ENCODE measurements around the gene STK11IP. TPM values are rescaled to one million over a fixed set of nuclear protein-coding genes. Genes with fewer than 3 reads are reported as not detected.

STK11IP gene
- total and polyA plus RNA-seq, 2 of the 4 experiments (the other 2 are of a cell fraction) = 14.5 to 19.7 TPM

GRCh38 chr2:219612577-219613286 lies 15.1 kb downstream of the STK11IP start:
- Histone ChIP-seq H3K4me3 (ENCODE audit: insufficient read depth, low read depth, low read length) (no peak overlapping the region), H2BK20ac (ENCODE audit: low read depth, low read length) (no peak overlapping the region), H3K27me3 (ENCODE audit: control insufficient read depth, insufficient read depth, low read length) (no peaks in the 10 kb centered on the region), H3K9me3 (ENCODE audit: control insufficient read depth, insufficient read depth, low read length) (no peaks in the 10 kb centered on the region), H3K56ac (ENCODE audit: extremely low read depth, insufficient read depth, low read length) (no peak overlapping the region), H3K79me1 (ENCODE audit: low read depth in 1 of 2, low read length in 2 of 2) (no peaks in the 10 kb centered on the region), H2AFZ (replicated peaks; ENCODE audit: low read length, poor library complexity) (no peak overlapping the region), H3K4ac (ENCODE audit: low read depth, low read length) (no peak overlapping the region), H4K20me1 (ENCODE audit: insufficient read depth, low read length) (no peaks in the 10 kb centered on the region), H4K91ac (ENCODE audit: insufficient read depth, low read depth, low read length) (no peak overlapping the region), H3K4me2 (ENCODE audit: low read depth, low read length) (no peak overlapping the region), H3K23ac (ENCODE audit: low read depth, low read length) (no peak overlapping the region), H3K27ac (ENCODE audit: insufficient read depth, low read length) (no peak overlapping the region), H3K4me1 (ENCODE audit: control insufficient read depth, insufficient read depth, low read length) (no peaks in the 10 kb centered on the region), H2BK5ac (ENCODE audit: low read depth, low read length, poor library complexity, severe bottlenecking) (no peak overlapping the region), H3K9me1 (ENCODE audit: insufficient read depth, low read length) (no peaks in the 10 kb centered on the region), H2AK5ac (ENCODE audit: low read depth, low read length) (no peak overlapping the region), H3K36me3 (ENCODE audit: control insufficient read depth, insufficient read depth, low read length) (peaks cover 50% of the 10 kb centered on the region), H2BK15ac (ENCODE audit: low read depth, low read length) (no peak overlapping the region), H3K18ac (ENCODE audit: low read depth, low read length) (no peak overlapping the region), H4K5ac (ENCODE audit: low read depth, low read length) (no peak overlapping the region), H3K9ac (ENCODE audit: low read depth, low read length) (no peak overlapping the region), H2BK120ac (ENCODE audit: low read depth, low read length) (no peak overlapping the region), H3K14ac (replicated peaks; ENCODE audit: low read depth, low read length) (no peak overlapping the region), H2AK9ac (replicated peaks; ENCODE audit: low read depth, low read length, poor library complexity) (no peak overlapping the region), H4K8ac (ENCODE audit: low read depth in 2 of 2, low read length in 2 of 2) (no peak overlapping the region)
- no peak for TF ChIP-seq RCOR1 (IDR thresholded peaks at IDR 0.05; ENCODE audit: insufficient replicate concordance, low read length)
- no peak for TF ChIP-seq MXI1 (IDR thresholded peaks at IDR 0.05; ENCODE audit: borderline replicate concordance, low read depth, low read length)
- no peak for TF ChIP-seq POLR2A (IDR thresholded peaks at IDR 0.05; ENCODE audit: low read depth, low read length)
- BruUV-seq (replicated peaks) = no TSS peak
- ChIA-PET CTCF (no interaction called here), POLR2A (ENCODE audit: unreplicated experiment) (no interaction called here)
- intact Hi-C loops (cut with micrococcal nuclease) (no loop called here), dilution Hi-C loops (cut with HindIII; ENCODE audit: low sequenced_read_pairs, unreplicated experiment) (no loop called here), in situ Hi-C loops (cut with MboI; ENCODE audit: low sequenced_read_pairs) (no loop called here)
- DNase-seq = no peak
- ATAC-seq (ENCODE audit: low read depth) = no peak
- WGBS, 2 experiments (ENCODE audit: extremely low coverage in 2 of 2, insufficient read length in 1 of 2) = 83% methylated on average over 5 of the region's 15 CpGs; no CpG with 5 or more reads in 1 of the 2 experiments

Measured in IMR-90 (cell line).